DOHH2 (cell line): ENCODE measurements around the gene MAST3.

Experiments
- H3F3A ChIP-seq: fragments of 200-600 bp; sonication (generic), shearing (Covaris generic); 2 replicates; pipeline ENCODE4 v1.6.0; 2016; ENCODE audit warnings: antibody characterized with exemption, mild to moderate bottlenecking; ENCODE audit not compliant: control insufficient read depth, insufficient read depth
- H3K27ac ChIP-seq: fragments of 200-600 bp; sonication (generic); 2 replicates; pipeline ENCODE4 v1.5.1; 2014; ENCODE audit warnings: low read depth, mild to moderate bottlenecking, low read length, moderate library complexity
- H3K27me3 ChIP-seq: fragments of 200-600 bp; sonication (generic); 2 replicates; pipeline ENCODE4 v1.6.1; 2014; ENCODE audit warnings: mild to moderate bottlenecking, low read length, mixed read lengths; ENCODE audit not compliant: control insufficient read depth
- H3K36me3 ChIP-seq: fragments of 200-600 bp; sonication (generic); 2 replicates; pipeline ENCODE4 v1.6.1; 2014; ENCODE audit warnings: mild to moderate bottlenecking, low read length, moderate library complexity, mixed read lengths; ENCODE audit not compliant: control insufficient read depth
- H3K4me1 ChIP-seq: fragments of 200-600 bp; sonication (generic); 2 replicates; pipeline ENCODE4 v1.6.1; 2014; ENCODE audit warnings: mild to moderate bottlenecking, low read length, mixed read lengths; ENCODE audit not compliant: control insufficient read depth
- H3K4me2 ChIP-seq: fragments of 200-600 bp; sonication (generic); 2 replicates; pipeline ENCODE4 v1.6.0; 2014; ENCODE audit warnings: mild to moderate bottlenecking, low read length, moderate library complexity
- H3K4me3 ChIP-seq: fragments of 200-600 bp; sonication (generic); 2 replicates; pipeline ENCODE4 v1.5.1; 2014; ENCODE audit warnings: mild to moderate bottlenecking, low read length, mixed read lengths
- H3K79me2 ChIP-seq: fragments of 200-600 bp; sonication (generic); 2 replicates; pipeline ENCODE4 v1.6.1; 2014; ENCODE audit warnings: mild to moderate bottlenecking, low read length, mixed read lengths; ENCODE audit not compliant: control insufficient read depth
- H3K9me2 ChIP-seq: fragments of 200-600 bp; sonication (generic); replicated peaks from 2 replicates; pipeline ENCODE4 v1.6.1; 2014; ENCODE audit warnings: mild to moderate bottlenecking, low read length, mixed read lengths; ENCODE audit not compliant: control insufficient read depth
- H3K9me3 ChIP-seq: fragments of 200-600 bp; sonication (generic); 2 replicates; pipeline ENCODE4 v1.6.1; 2014; ENCODE audit warnings: antibody characterized with exemption, low read length, mixed read lengths; ENCODE audit not compliant: control insufficient read depth, insufficient read depth
- H4K20me1 ChIP-seq: fragments of 200-600 bp; sonication (generic); 2 replicates; pipeline ENCODE4 v1.6.0; 2014; ENCODE audit warnings: low read depth, mild to moderate bottlenecking, antibody characterized with exemption, low read length, moderate library complexity; ENCODE audit not compliant: control insufficient read depth, insufficient read depth
- EZH2phosphoT487 ChIP-seq: fragments of 200-600 bp; sonication (generic); IDR thresholded peaks from 2 replicates; pipeline ENCODE4 v1.6.1; 2017; ENCODE audit warnings: borderline replicate concordance, mild to moderate bottlenecking, antibody characterized with exemption, low read length, moderate library complexity, mixed read lengths
- TF ChIP-seq, protein P1 (sequence below): fragments of 200-600 bp; sonication (generic); IDR thresholded peaks from one replicate; pipeline ENCODE4 v1.5.1; 2014; ENCODE audit warnings: antibody characterized with exemption, mild to moderate bottlenecking, low read depth, low read length; ENCODE audit not compliant: poor library complexity, severe bottlenecking

The MAST3 gene

GRCh38 chr19:18173054-18173571 is 75.5 kb downstream of the MAST3 start:
- Histone ChIP-seq H3K27ac (peak overlapping the region; percentile 97), H3K4me2 (peak overlapping the region; percentile 99), H3K9me3 (no peaks in the 10 kb centered on the region), H3K36me3 (peaks cover 49% of the 10 kb centered on the region), H3K27me3 (no peaks in the 10 kb centered on the region), H3K79me2 (peaks cover 50% of the 10 kb centered on the region), H3K9me2 (no peaks in the 10 kb centered on the region), H3K4me3 (peak overlapping the region; percentile 96), H3K4me1 (peaks cover 78% of the 10 kb centered on the region), H4K20me1 (peaks cover 9% of the 10 kb centered on the region), H3F3A (peaks cover 34% of the 10 kb centered on the region)
- TF ChIP-seq, protein P1, sequence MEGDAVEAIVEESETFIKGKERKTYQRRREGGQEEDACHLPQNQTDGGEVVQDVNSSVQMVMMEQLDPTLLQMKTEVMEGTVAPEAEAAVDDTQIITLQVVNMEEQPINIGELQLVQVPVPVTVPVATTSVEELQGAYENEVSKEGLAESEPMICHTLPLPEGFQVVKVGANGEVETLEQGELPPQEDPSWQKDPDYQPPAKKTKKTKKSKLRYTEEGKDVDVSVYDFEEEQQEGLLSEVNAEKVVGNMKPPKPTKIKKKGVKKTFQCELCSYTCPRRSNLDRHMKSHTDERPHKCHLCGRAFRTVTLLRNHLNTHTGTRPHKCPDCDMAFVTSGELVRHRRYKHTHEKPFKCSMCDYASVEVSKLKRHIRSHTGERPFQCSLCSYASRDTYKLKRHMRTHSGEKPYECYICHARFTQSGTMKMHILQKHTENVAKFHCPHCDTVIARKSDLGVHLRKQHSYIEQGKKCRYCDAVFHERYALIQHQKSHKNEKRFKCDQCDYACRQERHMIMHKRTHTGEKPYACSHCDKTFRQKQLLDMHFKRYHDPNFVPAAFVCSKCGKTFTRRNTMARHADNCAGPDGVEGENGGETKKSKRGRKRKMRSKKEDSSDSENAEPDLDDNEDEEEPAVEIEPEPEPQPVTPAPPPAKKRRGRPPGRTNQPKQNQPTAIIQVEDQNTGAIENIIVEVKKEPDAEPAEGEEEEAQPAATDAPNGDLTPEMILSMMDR: no peak
- TF ChIP-seq EZH2phosphoT487: no peak

GRCh38 chr19:18173572-18174288 is 76.2 kb downstream of the MAST3 start, which contains the start of gene IFI30:
IFI30 (plus strand) TSS chr19:18173813; CDS start chr19:18173842, 29 bp downstream.
- no peaks in the 10 kb centered on the region for H3K9me2 ChIP-seq
- peak within 1 kb of the TSS; percentile 97 for H3K27ac ChIP-seq
- H3K4me3 ChIP-seq: peak within 1 kb of the TSS; percentile 96
- peaks cover 9% of the 10 kb centered on the region for H4K20me1 ChIP-seq
- peaks cover 73% of the 10 kb centered on the region for H3K4me1 ChIP-seq
- H3K36me3 ChIP-seq: peaks cover 49% of the 10 kb centered on the region
- H3F3A ChIP-seq: peaks cover 36% of the 10 kb centered on the region
- TF ChIP-seq, protein P1: no peak
- no peak for TF ChIP-seq EZH2phosphoT487
- peak within 1 kb of the TSS; percentile 99 for H3K4me2 ChIP-seq
- H3K27me3 ChIP-seq: no peaks in the 10 kb centered on the region
- H3K79me2 ChIP-seq: peaks cover 46% of the 10 kb centered on the region
- H3K9me3 ChIP-seq: no peaks in the 10 kb centered on the region

DNA sequence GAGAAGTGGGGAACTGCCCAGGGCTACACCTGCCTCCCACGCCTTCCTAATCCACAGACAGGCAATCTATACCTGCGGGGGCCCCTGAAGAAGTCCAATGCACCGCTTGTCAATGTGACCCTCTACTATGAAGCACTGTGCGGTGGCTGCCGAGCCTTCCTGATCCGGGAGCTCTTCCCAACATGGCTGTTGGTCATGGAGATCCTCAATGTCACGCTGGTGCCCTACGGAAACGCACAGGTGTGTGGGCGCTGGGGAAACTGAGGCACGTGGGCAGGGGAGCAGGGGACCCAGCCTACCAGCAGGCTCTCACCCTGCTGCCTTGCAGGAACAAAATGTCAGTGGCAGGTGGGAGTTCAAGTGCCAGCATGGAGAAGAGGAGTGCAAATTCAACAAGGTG is 77.4 kb downstream of the MAST3 start:
- Histone ChIP-seq H4K20me1 (peaks cover 9% of the 10 kb centered on the region), H3K27me3 (no peaks in the 10 kb centered on the region), H3K4me1 (peaks cover 73% of the 10 kb centered on the region), H3K4me3 (peak overlapping the region; percentile 96), H3K9me2 (no peaks in the 10 kb centered on the region), H3K4me2 (peak overlapping the region; percentile 99), H3F3A (peaks cover 36% of the 10 kb centered on the region), H3K9me3 (no peaks in the 10 kb centered on the region), H3K36me3 (peaks cover 52% of the 10 kb centered on the region), H3K27ac (peak overlapping the region; percentile 97), H3K79me2 (peaks cover 46% of the 10 kb centered on the region)
- TF ChIP-seq, protein P1: no peak
- no peak for TF ChIP-seq EZH2phosphoT487
